NCI-H345 treated with DMSO at 0.1 percent for 48 hours (cell line): ENCODE data around the gene SUPT6H.
"Not testable (repeated sequence)": the region's sequence is repeated elsewhere in the genome, so short reads cannot be mapped to it uniquely, and the experiment has no call there.

Experiments
- DNase-seq: peaks from one replicate; lab custom pipeline; 2025; ENCODE audit not compliant: unreplicated experiment; lab: John Stamatoyannopoulos, UW

Gene SUPT6H

DNA sequence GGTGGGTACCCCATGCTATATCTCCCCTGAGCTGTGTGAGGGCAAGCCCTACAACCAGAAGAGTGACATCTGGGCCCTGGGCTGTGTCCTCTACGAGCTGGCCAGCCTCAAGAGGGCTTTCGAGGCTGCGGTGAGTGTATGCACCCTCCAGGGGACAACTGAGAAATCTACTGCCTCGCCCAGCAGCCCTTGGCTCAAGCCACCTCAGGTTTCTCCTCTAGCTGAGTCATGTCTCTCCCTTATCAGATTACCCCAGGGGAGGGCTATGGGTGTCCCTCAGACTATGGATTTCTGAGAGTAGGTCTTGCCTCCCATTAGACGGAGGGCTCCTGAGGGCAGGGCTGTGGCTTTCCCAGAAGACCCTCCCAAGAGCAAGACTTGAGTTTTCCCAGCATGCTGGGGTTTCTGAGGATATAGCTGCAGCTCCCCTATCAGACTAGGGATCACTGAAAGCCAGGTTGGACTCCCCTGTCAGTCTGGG lies 73.3 kb downstream of the SUPT6H start:
- DNase-seq: no peak

DNA sequence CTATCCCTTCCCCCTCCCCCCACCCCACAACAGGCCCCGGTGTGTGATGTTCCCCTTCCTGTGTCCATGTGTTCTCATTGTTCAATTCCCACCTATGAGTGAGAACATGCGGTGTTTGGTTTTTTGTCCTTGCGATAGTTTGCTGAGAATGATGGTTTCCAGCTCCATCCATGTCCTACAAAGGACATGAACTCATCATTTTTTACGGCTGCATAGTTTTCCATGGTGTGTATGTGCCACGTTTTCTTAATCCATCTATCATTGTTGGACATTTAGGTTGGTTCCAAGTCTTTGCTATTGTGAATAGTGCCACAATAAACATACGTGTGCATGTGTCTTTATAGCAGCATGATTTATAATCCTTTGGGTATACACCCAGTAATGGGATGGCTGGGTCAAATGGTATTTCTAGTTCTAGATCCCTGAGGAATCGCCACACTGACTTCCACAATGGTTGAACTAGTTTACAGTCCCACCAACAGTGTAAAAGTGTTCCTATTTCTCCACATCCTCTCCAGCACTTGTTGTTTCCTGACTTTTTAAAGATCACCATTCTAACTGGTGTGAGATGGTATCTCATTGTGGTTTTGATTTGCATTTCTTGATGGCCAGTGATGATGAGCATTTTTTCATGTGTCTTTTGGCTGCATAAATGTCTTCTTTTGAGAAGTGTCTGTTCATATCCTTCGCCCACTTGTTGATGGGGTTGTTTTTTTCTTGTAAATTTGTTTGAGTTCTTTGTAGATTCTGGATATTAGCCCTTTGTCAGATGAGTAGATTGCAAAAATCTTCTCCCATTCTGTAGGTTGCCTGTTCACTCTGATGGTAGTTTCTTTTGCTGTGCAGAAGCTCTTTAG lies 74.1 kb downstream of the SUPT6H start:
- DNase-seq: not testable (repeated sequence)

DNA sequence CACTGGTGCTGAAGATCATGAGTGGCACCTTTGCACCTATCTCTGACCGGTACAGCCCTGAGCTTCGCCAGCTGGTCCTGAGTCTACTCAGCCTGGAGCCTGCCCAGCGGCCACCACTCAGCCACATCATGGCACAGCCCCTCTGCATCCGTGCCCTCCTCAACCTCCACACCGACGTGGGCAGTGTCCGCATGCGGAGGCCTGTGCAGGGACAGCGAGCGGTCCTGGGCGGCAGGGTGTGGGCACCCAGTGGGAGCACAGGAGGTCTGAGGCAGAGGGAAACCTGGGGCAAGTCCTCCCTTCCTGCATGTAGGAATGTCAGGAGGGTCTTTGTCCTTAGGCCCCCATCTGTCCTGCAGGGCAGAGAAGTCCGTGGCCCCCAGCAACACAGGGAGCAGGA lies 75.3 kb downstream of the SUPT6H start:
- no peak for DNase-seq

DNA sequence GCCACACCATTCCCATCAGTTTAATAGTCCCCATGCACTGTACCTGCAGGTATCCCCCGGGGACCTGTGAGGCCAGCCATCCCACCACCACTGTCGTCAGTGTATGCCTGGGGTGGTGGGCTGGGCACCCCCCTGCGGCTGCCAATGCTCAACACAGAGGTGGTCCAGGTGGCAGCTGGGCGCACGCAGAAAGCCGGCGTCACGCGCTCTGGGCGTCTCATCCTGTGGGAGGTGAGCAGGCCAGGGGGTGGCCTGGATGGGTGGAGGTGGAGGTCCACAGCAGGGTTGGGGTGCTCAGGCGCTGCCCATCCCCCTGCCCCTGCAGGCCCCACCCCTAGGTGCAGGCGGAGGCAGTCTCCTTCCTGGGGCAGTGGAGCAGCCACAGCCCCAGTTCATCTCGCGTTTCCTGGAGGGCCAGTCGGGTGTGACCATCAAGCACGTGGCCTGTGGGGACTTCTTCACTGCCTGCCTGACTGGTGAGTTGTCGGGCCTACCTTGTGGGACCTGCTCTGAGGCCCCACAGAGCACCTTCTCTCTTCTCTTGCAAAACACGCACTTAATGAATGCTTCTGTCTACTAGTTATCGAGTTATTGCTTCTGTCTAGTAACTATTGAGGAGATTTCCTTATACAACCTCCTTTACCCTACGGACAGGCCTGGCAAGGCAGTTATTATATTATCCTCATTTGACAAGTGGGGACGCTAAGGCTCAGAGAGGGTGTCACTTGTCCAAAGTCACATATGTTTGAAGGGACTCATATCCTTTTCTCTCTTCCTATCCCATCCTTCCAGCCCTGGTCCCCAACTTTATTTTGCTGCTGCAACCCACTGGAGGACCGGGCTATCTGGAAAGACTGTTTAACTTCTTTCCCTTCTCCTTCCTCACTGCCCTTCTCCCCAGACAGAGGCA lies 76.0 kb downstream of the SUPT6H start:
- no peak for DNase-seq

DNA sequence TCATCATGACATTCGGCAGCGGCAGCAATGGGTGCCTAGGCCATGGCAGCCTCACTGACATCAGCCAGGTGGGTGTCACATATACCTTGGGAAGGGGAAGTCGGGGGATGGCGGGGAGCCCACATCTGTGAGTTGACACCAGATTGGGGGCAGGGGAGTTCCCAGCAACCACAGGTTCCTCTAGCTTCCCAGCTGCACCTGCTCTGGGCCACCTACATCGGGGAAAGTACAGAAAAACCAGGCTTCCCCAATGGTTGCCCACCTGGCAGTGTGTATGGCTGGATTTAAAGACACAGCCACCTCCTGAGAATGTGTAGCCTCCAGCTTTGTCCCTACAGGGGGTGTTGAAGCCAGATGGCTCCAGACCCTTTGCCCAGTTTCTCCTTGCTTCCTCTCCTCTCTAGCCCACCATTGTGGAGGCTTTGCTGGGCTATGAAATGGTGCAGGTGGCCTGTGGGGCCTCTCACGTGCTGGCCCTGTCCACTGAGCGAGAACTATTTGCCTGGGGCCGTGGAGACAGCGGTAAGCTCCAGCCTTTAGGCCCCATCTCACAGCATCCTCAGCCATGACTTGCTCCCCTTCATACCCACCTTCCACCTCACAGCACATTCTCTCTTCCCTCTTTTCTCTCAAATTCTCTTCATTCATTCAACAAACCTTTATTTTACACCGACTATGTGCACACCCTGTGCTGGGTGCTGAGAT lies 76.8 kb downstream of the SUPT6H start:
- no peak for DNase-seq

DNA sequence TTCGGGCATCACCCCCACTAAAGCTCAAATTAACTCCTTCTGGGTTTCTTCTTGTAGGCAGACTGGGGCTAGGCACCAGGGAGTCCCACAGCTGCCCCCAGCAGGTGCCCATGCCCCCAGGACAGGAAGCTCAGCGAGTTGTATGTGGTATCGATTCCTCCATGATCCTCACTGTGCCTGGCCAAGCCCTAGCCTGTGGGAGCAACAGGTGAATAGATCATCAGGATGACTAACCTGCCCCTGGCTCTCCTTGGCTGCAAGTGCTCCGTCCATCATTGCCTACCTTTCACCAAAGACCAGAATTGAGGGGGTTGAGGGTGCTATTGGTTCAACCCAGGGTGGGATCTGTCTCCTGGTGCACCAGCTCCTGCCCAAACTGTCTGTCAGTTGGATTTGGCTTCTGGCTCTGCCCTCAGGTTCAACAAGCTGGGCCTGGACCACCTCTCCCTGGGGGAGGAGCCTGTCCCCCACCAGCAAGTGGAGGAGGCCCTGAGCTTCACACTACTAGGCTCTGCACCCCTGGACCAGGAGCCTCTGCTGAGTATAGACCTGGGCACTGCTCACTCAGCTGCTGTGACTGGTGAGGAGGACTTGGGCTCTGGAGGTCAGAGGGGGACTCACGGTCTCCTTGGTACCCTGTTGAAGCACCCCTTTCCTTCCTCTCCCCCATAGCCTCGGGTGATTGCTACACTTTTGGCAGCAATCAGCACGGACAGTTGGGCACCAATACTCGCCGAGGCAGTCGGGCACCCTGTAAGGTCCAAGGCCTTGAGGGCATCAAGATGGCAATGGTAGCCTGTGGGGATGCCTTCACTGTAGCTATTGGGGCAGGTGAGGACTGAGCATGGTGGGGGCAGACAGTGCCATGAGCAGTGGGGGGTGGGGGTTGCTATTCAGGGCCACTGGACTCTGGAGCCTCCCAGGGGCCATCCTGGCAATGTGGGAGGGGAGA lies 78.7 kb downstream of the SUPT6H start:
- DNase-seq: no peak

DNA sequence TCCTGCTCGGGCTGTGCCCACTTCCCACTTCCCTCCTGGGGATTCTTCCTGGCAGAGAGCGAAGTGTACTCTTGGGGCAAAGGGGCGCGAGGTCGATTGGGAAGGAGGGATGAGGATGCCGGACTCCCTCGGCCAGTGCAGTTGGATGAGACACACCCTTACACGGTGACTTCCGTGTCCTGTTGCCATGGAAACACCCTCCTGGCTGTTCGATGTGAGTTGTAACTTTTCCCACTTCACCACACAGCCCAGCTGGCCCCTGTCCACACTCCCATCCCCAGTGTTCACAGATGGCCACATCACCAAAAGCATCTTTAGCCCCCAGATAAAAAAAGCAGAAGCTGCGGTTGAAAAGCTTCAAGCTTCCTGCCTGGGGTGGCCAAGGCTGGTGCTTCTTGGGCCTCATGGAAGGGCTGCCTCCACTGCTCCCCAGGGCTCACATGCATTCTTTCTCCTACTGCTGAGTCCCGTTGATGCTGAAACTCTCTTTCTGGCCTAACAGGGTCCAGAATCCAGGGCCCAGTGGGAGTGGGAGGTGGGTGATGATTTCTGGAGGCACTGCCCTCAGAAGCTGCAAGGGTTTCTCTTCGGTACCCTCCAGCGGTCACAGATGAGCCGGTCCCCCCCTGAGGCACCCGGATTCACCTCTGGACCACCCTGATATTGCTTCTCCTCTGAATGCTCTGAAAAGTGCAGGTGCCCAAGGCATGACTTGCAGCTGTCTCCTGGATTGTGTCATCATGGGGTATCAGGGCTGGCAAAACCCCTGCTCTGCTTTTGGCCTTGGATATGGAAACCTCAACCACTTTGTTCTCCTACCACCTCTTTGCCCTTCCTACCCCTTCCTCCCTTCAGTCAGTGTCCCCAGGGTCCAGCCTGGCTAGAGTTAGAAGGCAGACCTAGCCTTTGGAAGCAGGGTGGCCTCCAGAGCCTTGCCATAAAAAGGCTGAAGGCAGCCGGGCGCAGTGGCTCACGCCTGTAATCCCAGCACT lies 79.6 kb downstream of the SUPT6H start:
- no peak for DNase-seq

DNA sequence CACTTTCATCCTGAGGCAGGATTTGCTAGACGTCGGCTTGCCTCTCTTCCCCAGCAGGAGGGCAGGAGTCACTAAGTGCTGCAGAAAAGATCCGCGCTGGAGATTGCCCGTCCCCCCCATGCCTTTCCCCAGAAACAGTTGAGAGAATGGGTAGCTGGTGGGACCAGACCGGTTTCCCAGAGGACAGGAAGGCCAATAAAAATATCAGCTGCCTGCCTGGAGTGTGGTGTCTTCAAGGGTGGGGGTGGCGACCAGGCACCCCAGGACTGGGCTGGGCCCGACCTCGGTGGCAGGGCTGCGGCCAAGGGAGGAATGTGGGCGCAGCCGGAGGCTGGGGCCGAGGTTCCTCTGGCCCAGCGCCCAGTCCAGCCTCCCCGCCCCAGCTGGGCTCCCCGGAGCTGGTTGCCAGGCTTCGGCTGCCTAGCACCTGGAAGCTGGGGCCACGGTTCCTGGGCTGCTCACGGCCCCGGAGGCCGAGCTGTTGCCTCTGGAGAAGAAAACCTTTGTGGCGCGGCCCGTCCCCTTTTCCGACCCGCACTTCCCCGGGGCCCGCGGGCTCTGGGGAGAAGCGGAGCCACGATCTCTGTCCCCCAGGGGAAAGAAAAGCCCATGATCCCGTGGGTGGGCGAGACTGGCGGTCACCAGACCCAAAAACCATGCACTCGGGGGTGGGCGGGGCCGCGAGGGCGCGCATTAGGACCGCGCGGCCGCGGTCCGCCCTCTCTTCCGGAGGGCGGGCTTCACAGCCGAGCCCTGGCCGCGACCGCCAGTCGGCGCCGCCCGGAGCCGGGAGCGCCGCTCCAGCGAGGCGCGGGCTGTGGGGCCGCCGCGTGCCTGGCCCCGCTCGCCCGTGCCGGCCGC lies 81.5 kb downstream of the SUPT6H start, which contains the start of gene TRAF4:
TSS of gene TRAF4 (plus strand) at position 769 of the 861 bp plus-strand sequence. CDS start 102 bp downstream, outside the sequence.
- DNase-seq: peak; percentile 91

DNA sequence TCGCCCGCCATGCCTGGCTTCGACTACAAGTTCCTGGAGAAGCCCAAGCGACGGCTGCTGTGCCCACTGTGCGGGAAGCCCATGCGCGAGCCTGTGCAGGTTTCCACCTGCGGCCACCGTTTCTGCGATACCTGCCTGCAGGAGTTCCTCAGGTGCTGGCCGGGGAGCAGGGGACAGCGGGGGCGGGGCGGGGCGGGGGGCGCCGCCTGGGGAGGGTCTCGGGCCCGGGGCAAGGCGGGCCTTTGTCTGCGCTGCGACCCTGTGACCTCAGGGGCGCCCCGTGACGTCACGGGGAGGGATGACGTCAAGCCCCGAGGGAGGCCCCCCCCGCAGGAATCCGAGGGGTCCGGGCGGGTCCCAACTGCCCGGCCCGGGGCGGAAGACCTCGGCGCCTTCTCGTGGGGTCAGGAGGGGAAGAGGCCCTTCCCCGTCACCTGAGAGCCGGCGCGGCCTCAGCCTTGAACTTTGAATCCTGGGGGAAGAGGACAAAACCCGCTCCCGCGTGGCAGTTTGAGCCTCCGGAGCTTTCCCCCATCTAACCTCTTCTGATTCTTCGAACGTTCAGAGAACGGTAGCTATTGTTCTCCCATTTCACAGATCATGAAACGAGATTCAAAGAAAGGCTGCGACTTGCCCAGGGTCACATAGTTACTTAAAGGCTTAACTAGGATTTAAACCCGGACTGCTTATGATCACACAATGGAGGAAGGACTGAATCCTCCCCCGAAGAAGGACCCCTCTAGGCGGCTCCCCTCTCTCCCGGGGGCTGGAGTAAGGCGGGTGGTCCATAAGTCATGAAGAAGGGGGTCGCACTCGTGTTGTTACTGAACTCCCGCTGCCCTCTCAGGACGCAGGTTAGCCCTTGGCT lies 82.3 kb downstream of the SUPT6H start:
- peak; percentile 20 for DNase-seq

DNA sequence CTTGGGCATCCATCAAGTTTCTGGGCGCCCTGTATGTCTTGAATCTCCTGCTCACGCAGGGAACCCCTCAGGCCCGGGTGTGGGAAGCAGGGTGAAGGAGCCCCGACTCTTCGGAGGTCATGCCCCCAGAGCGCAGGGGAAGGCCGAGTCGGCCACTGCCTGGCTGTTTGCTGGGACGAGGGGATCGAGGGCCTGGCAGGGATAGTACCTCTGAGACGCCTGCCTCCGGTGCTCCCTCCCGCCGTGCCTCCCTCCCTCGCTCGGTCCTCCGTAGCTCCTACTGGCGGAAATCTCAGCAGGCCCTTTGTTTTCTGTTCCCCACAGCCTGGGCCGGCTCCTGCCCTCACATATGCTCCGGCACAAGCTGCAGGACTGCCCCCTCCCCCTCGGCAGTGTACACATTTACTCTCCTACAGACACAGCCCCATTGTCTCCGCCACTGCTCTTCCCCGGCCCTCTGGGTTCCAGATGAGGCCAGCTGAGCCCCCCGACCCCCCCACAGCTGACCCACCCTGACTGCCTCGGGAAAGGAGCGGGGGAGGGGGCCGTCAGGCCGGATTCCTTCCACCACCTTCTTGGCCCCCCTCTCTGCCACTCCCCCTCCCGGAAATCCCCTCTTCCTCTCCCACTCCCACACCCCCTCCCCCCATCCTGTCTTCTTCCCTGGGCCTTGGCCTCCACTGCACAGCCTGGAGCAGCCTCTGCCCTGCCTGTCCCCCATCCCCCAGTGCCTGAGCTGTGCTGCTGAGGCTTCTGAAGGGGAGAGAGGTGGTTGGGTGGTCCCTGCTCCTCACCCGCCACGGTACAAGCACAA lies 83.2 kb downstream of the SUPT6H start:
- peak; percentile 6 for DNase-seq

DNA sequence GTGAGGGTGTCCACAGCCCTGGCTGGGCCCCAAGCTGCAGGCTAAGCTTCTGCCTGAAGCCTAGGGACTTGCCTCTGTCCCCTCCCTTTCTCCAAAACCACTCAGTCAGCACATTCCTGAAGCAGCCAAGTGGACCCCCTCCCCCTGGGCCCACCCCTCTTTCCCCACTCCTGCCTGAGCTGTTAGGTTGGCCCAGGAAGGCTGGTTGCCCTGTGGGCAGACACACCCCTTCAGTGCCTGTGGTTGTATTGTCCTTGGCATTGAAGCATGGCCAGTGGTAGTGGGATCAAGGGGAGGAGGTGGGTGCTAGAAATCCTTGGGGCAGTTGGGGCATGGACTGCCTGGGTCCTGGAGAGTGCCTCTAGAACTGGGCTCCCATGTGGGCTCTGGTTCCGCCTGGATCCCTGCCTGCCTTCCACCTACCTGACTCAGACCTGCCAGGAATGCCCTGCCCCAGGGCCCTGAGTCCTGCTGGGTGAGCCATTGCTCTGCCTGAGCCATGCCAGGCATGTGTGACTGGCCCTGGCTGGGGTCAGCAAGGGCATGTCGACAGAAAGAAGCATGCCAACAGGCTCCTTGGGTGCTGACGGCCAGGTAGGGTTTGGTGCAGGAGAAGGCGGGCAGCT lies 83.9 kb downstream of the SUPT6H start:
- no peak for DNase-seq

DNA sequence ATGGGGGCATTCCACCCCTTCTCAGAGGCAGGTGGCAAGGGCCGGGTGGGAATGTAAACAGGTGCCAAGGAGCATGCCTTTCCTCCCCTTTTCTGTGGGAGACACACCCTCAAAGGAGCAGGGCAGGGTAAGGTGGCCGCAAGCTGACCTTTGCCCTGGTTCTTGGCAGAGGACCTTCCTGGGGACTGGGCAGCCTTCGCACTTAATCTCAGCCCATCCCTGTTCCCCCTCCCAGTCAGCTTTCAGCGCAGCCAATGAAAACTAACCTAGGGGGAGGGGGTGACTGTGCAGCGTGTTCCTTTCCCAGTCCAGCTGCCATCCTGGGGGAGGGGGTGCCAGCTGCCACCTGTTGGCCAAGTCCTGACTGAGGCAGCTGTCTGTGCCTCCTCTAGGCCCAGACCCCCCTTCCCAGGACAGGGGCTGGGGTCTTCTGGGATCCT lies 84.6 kb downstream of the SUPT6H start:
- no peak for DNase-seq

DNA sequence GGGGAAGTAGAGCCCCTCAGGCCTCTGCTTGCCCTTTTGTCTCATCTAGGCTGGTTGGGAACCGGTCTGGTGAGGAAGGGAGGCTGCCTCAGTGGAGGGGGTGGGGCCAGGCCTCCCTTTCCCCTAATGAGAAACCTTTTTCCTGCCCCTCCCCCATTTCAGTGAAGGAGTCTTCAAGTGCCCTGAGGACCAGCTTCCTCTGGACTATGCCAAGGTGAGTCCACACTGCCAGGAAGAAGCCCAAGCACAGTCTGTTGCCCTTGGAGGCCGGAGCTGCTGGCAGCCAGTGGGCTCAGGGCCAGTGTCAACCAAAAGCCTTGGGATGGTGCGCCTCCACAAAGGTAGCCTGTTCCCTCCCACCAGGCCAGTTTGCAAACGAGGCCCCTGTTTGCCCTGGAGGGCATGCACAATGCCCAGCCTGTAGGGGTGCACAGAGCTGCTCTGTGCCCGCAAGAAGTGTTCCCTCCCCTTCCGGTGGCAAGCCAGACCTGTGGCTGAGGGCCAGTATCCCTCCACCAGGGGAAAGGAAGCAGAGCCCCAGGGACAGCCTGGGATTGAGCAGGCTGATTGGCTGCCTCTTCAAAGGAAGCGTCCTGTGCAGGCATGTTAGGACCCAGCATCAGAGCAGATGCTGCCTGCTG lies 85.2 kb downstream of the SUPT6H start:
- no peak for DNase-seq

DNA sequence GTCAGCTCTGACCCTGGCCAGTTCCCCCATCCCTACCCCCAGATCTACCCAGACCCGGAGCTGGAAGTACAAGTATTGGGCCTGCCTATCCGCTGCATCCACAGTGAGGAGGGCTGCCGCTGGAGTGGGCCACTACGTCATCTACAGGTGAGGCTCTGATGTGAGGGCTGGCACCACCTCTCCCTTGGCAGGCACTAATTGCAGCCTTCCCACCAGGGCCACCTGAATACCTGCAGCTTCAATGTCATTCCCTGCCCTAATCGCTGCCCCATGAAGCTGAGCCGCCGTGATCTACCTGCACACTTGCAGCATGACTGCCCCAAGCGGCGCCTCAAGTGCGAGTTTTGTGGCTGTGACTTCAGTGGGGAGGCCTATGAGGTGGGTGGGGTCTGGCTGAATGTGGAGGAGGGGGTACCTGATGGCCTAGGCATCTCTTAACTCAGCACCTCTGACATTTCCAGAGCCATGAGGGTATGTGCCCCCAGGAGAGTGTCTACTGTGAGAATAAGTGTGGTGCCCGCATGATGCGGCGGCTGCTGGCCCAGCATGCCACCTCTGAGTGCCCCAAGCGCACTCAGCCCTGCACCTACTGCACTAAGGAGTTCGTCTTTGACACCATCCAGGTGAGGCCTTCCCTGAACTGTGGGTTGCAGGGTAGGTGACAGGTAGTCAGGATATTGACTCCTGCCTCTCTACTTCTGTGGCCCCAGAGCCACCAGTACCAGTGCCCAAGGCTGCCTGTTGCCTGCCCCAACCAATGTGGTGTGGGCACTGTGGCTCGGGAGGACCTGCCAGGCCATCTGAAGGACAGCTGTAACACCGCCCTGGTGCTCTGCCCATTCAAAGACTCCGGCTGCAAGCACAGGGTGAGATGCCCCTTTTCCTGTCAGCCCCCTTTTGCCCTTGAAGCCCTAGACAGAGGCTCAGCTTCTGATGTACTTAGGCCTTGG lies 86.1 kb downstream of the SUPT6H start:
- no peak for DNase-seq
